Panc1 (cell line): ENCODE measurements around the gene DOCK1.

Experiments
- CTCF ChIP-seq: fragments of 450-650 bp; IDR thresholded peaks from 2 replicates; pipeline ENCODE4 v1.5.1; 2017; ENCODE audit warnings: mild to moderate bottlenecking
- REST ChIP-seq, 2 experiments: IDR thresholded peaks; 2 replicates each; pipeline ENCODE4 v1.6.1; 2011 to 2012; ENCODE audit warnings: low read depth in 2 of 2, control low read depth in 1 of 2, low read length in 1 of 2, mild to moderate bottlenecking in 1 of 2, moderate library complexity in 1 of 2; ENCODE audit not compliant: insufficient read depth in 1 of 2
- SIN3A ChIP-seq: IDR thresholded peaks from 2 replicates; pipeline ENCODE4 v1.6.1; 2012; ENCODE audit warnings: low read depth, mild to moderate bottlenecking, low read length, moderate library complexity, borderline replicate concordance; ENCODE audit not compliant: insufficient read depth
- TCF7L2 ChIP-seq: IDR thresholded peaks from 2 replicates; pipeline ENCODE4 v1.6.1; 2011; ENCODE audit warnings: mild to moderate bottlenecking, low read depth, low read length, inconsistent platforms

DNA sequence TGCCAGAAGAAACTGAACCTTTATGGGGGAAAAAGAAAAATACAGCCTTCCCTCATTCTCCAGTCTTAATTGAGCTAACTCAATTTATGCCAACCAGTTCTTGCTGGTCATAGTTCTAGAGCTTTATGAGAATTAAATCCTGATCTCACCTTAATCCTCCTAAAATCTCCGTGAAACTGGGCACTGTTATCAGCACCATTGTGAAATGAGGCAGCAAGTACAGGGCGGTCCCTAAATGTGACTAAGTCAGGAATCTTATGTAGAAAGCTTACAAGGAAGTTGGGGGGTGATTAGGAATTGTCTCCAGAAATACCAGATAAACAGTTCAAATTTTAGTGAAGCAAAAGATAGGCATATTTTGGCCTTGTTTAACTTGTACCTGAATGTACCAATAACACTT is 301.9 kb downstream of the DOCK1 start:
- no peak for TF ChIP-seq CTCF
- no peak for TF ChIP-seq TCF7L2
- TF ChIP-seq REST (IDR thresholded peaks at IDR 0.05; ENCODE audit: insufficient read depth in 1 of 2, low read depth in 2 of 2, low read length in 1 of 2), result no peak
- TF ChIP-seq SIN3A, result no peak
